Fibroblast of the aortic adventitia (primary cell): ENCODE data around the gene KLHL13. TPM values are rescaled to one million over a fixed set of nuclear protein-coding genes. Genes with fewer than 3 reads are reported as not detected.
"Not testable (repeated sequence)": the region's sequence is repeated elsewhere in the genome, so short reads cannot be mapped to it uniquely, and the experiment has no call there.

ENCODE experiments used
- DNase-seq: peaks from one replicate; pipeline ENCODE4 v3.0.0-alpha.2; 2010; ENCODE audit warnings: low read depth
- H3K4me3 ChIP-seq: 2 replicates; pipeline ENCODE4 v1.5.1; 2011; ENCODE audit warnings: low read depth, mild to moderate bottlenecking, control low read depth, low read length, moderate library complexity
- total RNA-seq: library from RNA; depleted of rRNA; stranded (reverse); fragments of >200 nt; gene quantifications from 2 replicates; pipeline ENCODE4 v1.2.3, GENCODE V29; 2012; ENCODE audit warnings: low replicate concordance
- TF ChIP-seq, protein P1 (sequence below): IDR thresholded peaks from 2 replicates; pipeline ENCODE4 v1.5.1; 2011; ENCODE audit warnings: mild to moderate bottlenecking, low read length, control low read depth, inconsistent platforms; ENCODE audit not compliant: insufficient read depth

KLHL13 gene
- total RNA-seq, 1 donor = 7.2 TPM

DNA sequence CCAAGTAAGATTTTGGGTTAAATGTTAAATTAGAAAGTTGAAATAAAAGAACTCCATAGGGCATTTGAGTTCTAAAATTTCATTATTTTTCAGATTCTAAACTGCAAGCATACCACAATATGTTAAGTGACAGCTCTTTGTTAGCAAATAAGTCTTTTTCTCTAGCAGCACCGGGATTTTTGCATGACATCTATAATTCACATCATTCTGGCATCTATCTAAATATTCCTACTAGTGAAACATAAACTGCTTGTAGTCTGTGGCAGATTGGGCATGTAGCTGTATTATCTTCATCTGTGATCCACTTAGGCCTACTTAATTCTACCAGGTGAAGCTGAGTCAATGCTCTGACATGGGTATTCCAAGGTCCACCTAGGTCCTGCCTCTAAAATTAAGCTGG lies 32.1 kb upstream of the KLHL13 start:
- TF ChIP-seq, protein P1, sequence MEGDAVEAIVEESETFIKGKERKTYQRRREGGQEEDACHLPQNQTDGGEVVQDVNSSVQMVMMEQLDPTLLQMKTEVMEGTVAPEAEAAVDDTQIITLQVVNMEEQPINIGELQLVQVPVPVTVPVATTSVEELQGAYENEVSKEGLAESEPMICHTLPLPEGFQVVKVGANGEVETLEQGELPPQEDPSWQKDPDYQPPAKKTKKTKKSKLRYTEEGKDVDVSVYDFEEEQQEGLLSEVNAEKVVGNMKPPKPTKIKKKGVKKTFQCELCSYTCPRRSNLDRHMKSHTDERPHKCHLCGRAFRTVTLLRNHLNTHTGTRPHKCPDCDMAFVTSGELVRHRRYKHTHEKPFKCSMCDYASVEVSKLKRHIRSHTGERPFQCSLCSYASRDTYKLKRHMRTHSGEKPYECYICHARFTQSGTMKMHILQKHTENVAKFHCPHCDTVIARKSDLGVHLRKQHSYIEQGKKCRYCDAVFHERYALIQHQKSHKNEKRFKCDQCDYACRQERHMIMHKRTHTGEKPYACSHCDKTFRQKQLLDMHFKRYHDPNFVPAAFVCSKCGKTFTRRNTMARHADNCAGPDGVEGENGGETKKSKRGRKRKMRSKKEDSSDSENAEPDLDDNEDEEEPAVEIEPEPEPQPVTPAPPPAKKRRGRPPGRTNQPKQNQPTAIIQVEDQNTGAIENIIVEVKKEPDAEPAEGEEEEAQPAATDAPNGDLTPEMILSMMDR = no peak
- H3K4me3 ChIP-seq = no peak overlapping the region
- DNase-seq = no peak

DNA sequence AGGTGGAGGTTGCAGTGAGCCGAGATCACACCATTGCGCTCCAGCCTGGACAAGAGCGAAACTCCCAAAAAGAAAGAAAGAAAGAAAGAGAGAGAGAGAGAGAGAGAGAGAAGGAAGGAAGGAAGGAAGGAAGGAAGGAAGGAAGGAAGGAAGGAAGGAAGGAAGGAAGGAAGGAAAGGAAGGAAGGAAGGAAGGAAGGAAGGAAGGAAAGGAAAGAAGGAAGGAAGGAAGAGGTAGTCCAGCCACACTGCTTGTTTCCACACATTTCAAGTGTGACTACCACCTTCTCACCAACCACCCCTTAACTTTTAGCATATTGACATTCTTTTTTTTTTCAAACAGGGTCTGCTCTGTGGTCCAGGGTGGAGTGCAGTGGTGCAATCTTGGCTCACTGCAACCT lies 31.2 kb upstream of the KLHL13 start:
- DNase-seq = not testable (repeated sequence)

DNA sequence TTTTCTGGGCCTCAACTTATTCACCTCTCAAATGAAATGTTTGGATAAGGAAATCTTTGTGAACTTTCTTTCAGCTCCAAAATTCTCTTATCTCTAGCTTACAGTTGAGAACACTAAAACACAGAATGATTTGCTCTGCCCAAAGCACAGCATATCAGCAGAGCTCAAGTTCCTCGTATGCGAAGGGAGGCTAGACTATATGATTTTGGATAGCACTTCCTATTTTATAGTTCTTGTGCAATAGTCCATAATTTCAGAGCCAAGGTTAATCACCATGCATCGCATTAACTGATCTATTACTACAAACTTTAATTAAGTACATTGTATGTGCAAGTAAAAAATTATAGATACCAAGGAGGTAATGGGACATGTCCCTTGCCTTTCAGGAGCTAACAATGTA lies 27.0 kb upstream of the KLHL13 start:
- TF ChIP-seq, protein P1 = no peak
- no peak for DNase-seq
- H3K4me3 ChIP-seq = no peak overlapping the region

More for the DNA sequence above, 31.2 kb upstream of the KLHL13 start:
- H3K4me3 ChIP-seq = not testable (repeated sequence)

DNA sequence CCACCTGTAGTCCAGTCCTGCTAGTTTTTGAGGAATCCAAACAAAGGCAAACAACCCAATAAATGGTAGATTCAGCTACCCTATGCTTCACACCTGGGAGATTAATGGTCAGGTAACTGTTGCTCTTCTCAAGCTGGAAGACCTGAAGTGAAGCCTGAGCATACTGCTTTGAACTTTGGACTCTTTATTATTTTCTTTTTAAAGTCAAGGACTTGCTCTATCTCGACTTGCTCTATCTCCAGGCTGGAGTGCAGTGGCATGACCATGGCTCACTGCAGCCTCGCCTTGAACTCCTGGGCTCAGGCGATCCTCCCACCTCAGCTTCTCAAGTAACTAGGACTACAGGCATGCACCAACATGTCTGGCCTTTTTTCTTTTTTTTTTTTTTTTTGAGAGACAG lies 14.7 kb upstream of the KLHL13 start:
- DNase-seq = no peak

DNA sequence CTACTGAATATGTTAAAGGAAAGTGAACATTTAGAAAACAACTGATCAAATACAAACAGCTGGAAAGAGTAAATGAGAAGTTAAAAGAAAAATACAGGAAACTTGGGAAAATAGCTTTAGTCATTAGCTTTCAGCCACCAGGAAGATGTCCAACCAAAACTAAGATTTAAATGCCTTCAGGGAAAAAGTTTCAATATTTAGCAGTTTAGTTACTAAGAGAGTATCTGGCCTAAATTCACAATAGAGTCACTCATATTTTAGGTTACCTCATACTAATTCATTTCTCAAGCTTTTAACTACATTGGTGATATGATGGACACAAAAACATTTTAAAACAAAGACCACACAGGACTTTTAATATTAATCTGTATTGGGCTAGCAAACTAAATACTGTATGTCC lies 13.1 kb upstream of the KLHL13 start:
- DNase-seq = no peak
- no peak overlapping the region for H3K4me3 ChIP-seq
- TF ChIP-seq, protein P1 = no peak

More for the DNA sequence above, 14.7 kb upstream of the KLHL13 start:
- TF ChIP-seq, protein P1 = no peak
- no peak overlapping the region for H3K4me3 ChIP-seq

DNA sequence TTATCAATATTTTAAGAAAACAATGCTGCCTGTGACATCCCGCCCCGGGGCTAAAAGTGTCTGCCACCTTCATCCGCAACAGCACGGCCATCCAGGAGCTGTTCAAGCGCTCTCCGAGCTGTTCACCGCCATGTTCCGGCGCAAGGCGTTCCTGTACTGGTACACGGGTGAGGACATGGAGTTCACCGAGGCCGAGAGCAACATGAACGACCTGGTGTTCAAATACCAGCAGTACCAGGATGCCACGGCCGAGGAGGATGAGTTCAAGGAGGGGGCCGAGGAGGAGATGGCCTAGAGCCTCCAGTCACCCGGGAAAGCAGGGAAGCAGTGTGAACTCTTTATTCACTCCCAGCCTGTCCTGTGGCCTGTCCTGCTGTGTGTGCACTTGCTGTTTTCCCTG lies 12.1 kb upstream of the KLHL13 start:
- H3K4me3 ChIP-seq = no peak overlapping the region
- no peak for DNase-seq
- TF ChIP-seq, protein P1 = no peak

DNA sequence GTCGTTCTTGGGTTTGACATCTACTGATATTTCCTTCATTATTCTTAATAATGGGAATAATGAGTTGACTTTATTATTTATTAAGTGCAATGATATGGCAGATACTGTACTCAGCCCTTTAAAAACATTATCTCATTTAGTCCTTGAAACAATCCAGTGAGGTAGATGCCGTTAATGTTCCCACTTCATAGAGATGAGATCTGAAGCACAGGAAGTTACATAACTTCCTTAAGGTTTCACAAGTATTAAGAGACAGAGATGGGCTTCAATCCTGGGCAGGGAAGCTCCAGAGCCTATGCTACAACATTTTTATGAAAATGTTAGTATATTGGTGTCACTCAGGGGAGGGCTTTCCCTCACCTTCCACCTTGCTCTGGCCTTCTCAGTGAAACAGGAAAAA lies 9.7 kb upstream of the KLHL13 start:
- TF ChIP-seq, protein P1 = no peak
- no peak overlapping the region for H3K4me3 ChIP-seq
- no peak for DNase-seq

DNA sequence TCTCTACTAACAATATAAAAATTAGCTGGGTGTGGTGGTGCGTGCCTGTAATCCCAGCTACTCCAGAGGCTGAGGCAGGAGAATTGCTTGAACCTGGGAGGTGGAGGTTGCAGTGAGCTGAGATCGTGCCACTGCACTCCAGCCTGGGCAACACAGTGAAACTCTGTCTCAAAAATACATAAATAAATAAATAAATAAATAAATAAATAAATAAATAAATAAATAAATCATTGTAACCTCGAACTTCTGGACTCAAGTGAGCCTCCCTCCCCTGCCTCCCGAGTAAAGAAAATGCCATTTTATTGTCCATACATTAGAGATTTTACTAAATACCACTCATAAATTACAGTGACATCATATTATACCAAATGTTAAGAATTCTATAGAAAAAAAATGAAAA lies 7.6 kb upstream of the KLHL13 start:
- DNase-seq, H3K4me3 ChIP-seq: not testable (repeated sequence)
